NCI-H446 treated with DMSO at 0.1 percent for 48 hours (cell line): ENCODE results near the gene ARID3A.
"Not testable (repeated sequence)": the region's sequence is repeated elsewhere in the genome, so short reads cannot be mapped to it uniquely, and the experiment has no call there.

Experiments
- DNase-seq: peaks from one replicate; lab custom pipeline; 2025; lab: John Stamatoyannopoulos, UW

Gene ARID3A, protein sequence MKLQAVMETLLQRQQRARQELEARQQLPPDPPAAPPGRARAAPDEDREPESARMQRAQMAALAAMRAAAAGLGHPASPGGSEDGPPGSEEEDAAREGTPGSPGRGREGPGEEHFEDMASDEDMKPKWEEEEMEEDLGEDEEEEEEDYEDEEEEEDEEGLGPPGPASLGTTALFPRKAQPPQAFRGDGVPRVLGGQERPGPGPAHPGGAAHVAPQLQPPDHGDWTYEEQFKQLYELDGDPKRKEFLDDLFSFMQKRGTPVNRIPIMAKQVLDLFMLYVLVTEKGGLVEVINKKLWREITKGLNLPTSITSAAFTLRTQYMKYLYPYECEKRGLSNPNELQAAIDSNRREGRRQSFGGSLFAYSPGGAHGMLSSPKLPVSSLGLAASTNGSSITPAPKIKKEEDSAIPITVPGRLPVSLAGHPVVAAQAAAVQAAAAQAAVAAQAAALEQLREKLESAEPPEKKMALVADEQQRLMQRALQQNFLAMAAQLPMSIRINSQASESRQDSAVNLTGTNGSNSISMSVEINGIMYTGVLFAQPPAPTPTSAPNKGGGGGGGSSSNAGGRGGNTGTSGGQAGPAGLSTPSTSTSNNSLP

DNA sequence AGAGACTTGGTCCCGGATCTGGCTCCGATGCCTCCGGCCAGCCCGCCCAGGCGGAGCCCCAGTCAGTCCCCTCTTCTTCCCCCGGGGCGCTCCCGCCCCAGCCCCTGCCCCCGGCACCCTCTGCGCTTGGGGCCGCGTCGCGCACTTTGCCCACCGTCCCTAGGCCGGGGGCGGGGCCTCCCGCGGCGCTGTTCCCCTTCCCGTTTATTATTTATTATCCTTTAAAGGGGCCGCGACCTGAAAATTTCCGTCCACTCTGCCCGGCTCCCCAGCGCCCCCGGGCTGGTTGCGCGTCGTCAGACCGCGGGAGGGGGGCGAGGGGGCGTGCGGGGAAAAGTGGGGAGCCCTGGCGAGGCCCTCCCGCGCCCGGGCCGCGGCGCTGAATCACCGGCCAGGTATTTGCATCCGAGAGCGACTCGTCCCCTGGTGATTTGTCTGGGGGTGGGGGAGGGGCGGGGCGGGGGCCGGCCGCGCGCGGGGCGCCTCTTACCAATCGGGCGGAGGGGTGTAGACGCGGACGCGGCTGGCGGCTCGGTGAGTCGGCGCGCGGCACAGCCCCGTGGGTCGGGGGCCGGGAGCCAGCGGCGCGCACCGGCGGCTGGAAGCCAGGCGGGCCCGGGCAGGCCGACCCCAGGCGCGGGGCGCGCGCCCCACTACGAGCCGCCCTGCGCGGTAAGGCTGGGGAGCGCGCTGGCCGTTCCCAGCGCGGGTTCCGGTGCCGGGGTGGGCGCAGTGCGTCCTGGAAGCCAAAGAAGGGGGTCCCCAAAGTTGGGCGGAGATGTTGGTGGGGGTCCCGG lies at the start of gene ARID3A:
Gene ARID3A, plus strand, starts transcription at position 510 of the 797 bp plus-strand sequence. CDS start 3,494 bp downstream, outside the sequence.
- DNase-seq = peak; percentile 75

DNA sequence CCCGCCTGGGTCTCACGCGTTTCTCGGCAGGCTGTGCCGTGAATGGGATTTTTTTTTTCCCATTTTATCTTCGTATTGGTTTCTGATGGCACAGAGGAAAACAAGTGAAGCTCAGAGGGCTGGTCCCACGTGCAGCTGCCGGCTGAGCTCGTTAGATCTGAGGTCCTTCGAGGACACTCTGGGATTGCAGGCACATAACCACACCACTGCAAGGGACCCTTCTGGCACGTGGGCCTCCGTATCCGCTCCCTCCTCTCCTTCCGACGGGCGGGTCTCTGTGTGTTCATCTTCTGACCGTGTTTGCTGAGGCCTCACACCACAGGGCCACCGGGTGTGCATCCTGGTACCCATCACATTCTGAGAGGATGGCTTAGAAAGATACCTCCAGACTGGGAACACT lies 49.7 kb upstream of the ARID3A start:
- no peak for DNase-seq

DNA sequence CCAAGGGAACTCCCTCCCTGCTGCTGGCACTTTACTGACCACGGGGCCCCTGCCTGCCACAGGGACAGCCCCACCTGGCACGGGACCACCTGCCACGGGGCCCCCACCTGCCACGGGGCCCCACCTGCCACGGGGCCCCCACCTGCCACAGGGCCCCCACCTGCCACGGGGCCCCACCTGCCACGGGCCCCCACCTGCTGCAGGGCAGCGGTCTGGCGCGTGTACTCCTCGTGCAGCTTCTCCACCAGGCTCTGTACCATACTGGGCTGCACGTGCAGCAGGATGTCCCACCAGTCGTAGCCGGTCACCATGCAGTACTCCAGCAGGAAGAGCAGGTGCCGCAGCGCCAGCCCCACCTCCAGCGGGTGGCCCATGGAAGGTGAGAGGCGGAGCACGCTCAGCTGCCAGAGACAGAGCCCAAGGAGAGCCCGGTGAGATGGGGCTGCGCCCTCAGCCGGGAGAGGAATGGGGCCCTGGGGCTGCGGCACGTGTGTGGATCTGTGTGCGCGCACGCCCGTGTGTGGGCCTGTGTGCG lies 49.0 kb upstream of the ARID3A start:
- DNase-seq = no peak

DNA sequence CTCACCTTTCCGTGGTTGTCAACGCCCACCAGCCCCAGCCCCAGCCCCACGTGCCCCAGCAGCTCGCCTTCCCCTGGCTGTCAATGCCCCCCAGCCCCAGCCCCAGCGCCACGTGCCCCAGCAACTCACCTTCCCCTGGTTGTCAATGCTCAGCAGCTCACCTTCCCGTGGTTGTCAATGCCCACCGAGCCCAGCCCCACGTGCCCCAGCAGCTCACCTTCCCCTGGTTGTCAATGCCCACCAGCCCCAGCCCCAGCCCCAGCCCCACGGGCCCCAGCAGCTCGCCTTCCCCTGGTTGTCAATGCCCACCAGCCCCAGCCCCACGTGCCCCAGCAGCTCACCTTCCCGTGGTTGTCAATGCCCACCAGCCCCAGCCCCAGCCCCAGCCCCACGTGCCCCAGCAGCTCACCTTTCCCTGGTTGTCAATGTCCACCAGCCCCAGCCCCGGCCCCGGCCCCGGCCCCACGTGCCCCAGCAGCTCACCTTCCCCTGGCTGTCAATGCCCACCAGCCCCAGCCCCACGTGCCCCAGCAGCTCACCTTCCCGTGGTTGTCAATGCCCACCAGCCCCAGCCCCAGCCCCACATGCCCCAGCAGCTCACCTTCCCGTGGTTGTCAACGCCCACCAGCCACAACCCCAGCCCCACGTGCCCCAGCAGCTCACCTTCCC lies 47.7 kb upstream of the ARID3A start:
- not testable (repeated sequence) for DNase-seq

DNA sequence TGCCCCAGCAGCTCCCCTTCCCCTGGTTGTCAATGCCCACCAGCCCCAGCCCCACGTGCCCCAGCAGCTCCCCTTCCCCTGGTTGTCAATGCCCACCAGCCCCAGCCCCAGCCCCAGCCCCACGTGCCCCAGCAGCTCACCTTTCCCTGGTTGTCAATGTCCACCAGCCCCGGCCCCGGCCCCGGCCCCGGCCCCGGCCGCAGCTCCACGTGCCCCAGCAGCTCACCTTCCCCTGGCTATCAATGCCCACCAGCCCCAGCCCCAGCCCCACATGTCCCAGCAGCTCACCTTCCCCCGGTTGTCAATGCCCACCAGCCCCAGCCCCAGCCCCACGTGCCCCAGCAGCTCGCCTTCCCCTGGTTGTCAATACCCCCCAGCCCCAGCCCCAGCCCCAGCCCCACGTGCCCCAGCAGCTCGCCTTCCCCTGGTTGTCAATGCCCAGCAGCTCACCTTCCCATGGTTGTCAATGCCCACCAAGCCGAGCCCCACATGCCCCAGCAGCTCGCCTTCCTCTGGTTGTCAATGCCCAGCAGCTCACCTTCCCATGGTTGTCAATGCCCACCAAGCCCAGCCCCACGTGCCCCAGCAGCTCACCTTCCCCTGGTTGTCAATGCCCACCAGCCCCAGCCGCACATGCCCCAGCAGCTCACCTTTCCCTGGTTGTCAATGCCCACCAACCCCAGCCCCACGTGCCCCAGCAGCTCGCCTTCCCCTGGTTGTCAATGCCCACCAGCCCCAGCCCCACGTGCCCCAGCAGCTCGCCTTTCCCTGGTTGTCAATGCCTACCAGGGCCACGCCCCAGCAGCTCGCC lies 46.9 kb upstream of the ARID3A start:
- DNase-seq = not testable (repeated sequence)

DNA sequence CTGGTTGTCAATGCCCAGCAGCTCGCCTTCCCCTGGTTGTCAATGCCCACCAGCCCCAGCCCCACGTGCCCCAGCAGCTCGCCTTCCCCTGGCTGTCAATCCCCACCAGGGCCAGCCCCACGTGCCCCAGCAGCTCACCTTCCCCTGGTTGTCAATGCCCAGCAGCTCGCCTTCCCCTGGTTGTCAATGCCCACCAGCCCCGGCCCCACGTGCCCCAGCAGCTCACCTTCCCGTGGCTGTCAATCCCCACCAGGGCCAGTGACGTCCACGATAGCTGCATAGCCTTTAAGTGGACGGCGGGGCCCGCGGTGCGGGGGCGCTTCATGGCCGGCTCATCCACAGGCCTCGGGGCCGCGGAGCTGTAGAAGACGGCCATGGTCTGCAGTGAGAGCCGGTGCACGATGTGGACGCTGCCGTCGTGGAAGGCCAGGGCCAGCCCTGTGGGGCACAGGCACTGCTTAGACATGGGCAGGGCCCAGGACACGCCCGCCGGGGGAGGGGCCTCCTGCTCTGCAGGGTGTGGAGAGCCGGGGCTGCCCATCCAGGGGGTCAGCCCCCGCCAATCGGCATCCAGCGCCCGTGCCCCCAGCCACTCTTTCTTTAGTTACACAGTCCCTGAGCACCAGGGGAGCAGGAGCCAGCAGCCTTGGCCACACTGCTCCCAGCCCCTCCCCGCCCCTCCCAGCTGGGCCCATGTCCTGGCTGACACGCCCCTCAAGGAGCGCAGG lies 46.0 kb upstream of the ARID3A start:
- DNase-seq = no peak

DNA sequence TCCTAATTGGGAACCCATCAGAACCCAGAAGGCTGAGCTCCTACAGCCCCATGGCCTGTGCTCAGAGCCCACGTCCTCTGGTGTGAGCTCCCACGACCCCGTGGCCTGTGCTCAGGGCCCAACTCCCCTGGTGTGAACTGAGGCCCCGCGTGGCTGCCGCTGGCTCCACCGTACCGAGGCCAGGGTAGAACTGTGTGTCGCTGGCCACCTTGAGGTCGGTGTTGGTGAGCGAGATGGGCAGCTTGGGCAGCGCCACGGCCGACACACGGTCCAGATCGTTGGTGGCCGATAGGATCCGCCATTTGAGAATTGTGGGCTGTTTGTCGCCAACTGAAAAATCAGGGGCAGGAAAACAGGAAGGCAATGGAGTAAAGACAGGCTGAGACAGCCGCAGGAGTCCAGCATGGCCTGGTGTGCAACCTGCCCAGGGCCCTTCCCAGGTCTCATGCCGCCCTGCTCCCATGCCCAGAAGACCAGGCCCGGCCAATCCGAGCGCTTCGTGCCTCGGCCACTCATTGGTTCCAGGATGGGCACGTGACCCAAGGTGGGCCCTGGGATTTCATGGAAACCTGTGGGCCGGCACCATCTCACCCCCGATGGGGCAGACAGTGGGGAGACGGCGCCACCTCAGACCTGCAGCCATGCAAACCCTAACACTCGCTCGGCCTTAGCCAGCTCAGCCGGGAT lies 44.3 kb upstream of the ARID3A start:
- no peak for DNase-seq

DNA sequence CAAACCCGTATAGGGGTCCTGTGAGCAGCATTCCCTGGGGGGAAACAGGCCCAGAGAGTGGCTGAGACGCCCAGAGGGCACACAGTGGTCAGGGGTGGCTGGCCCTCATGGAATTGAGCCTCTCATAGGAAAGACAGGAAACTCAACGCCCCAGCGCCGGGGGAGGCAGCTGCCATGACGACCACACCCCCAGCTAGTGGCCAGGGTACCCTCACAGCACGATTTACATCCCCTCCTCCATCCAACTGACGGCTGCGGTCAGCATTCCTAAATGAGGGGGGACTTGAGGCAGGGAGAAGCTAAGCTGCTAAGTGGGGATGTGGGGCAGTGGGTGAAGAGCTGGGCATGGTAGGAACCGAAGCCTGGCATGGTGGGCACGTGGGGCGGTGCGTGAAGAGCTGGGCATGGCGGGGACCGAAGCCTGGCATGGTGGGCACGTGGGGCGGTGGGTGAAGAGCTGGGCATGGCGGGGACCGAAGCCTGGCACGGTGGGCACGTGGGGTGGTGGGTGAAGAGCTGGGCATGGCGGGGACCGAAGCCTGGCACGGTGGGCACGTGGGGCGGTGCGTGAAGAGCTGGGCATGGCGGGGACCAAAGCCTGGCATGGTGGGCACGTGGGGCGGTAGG lies 42.9 kb upstream of the ARID3A start:
- no peak for DNase-seq

DNA sequence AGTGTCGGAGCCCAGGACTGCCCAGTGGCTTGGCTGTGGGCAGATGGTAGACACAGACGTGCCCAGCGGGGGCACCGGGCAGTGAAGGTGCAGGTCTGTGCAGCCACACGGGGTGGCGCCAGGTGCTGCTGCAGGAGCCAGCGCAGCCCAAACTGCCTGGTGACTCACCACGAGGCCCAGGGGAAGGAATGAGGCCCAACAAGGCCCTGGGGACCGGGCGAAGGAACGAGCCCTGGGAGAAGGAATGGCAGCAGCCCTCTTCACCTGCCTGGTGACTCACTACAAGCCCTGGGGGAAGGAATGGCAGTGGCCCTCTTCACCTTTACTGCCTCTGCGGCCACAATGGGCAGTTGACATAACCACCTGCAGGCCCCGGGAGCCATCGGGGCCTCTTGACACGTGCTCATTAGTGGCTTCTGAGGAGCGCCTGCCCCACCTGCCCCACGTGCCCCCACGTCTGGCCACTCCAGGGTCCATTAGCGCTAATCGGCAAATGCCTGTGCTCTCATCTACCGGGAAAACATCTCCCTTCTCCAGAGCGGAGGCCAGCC lies 42.1 kb upstream of the ARID3A start:
- DNase-seq = no peak

DNA sequence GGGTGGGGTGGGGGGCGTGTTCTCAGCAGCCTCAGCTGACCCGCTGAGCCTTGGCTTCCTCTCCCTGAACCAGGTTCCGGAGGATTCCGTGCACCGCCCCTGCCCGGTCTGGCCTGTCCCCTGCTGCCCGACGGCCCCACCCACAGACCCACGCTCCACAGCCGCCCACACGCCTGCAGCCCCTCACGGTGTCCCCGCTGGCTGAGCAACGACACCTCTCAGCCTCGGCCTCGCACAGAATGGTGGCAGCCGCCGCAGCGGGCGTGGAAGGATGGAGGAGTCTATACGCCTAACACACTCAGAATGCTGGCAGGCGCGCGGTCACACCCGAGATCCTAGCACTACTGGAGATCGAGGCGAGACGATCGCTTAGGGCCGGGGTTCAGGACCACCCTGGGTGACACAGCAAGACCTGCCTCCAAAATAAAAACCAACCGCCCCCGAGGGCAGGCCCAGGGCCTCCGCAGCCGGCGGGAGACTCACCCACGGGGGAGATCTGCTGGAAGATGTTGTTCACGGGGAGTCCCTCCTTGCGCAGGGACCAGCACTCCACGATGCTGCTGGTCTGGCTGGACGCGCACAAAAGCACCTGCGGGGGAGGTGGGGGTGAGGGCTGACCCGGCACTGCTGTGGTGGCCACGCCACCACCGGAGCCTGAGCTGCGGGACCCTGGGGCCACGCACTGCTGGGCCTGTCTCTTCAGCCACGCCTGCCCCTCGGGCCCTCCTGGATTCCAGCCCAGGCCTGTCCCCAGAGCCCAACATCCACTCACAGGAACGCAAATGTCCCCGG lies 41.2 kb upstream of the ARID3A start:
- DNase-seq = no peak

DNA sequence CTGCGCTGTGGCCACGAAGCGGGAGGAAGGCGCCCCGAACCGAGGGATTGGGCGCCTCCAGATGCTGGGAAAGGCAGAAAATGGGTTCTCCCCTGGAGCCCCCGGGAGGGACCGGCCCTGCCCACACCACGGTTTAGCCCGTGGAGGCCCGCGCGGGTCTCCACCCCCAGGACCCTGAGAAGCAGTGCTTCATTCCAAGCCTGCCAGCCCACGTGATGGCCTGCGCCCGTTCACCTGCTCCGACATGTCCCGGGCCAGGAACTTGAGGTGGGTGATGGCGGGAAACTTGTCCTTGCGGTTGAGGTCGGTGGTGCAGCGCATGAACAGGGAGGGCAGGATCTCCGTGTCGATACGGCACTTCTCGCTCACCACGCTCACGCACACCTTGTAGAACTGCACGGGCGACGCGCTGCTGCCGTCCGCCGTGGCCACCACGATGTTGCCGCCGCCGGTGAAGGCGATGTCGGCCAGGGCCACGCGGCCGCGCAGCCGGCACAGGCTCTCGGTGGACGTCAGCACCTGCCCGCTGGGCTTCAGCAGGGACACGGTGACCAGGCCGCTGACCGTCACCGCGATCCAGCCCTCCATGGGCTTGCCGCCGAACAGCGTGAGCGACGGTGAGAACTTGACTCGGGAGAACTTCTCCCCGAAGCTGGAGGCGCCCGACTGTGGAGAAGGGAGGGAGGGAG lies 40.2 kb upstream of the ARID3A start:
- DNase-seq = no peak

DNA sequence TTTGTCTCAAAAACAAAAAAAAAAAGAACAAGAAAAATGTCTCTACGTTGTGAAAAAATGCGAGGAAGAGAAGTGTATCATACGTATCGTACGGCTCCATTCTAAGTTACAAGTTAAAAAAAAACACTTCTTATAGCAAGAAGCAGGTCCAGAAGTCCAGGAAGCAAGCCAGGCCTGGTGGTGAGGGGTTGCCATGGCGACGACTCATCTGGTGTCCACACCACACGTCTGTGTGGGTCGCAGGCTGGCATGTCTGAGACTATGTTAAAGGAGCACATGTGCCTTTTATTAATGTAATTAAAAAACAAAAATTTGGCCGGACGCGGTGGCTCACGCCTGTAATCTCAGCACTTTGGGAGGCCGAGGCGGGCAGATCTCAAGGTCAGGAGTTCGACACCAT lies 38.8 kb upstream of the ARID3A start:
- DNase-seq = no peak

DNA sequence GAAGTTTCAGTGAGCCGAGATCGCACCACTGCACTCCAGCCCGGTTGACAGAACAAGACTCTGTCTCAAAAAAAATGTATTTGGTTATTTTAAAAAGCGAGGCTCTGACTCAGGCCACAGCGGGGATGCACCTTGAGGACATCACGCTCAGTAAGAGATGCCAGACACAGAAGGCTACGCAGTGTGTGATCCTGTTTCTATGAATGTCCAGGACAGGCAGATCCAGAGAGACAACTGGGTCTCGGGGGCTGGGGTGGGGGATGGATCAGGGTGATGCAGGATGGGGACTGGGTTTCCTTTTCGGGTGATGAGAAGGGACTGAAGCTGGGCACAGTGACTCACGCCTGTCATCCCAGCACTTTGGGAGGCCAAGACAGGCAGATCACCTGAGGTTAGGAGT lies 38.2 kb upstream of the ARID3A start:
- DNase-seq = no peak

DNA sequence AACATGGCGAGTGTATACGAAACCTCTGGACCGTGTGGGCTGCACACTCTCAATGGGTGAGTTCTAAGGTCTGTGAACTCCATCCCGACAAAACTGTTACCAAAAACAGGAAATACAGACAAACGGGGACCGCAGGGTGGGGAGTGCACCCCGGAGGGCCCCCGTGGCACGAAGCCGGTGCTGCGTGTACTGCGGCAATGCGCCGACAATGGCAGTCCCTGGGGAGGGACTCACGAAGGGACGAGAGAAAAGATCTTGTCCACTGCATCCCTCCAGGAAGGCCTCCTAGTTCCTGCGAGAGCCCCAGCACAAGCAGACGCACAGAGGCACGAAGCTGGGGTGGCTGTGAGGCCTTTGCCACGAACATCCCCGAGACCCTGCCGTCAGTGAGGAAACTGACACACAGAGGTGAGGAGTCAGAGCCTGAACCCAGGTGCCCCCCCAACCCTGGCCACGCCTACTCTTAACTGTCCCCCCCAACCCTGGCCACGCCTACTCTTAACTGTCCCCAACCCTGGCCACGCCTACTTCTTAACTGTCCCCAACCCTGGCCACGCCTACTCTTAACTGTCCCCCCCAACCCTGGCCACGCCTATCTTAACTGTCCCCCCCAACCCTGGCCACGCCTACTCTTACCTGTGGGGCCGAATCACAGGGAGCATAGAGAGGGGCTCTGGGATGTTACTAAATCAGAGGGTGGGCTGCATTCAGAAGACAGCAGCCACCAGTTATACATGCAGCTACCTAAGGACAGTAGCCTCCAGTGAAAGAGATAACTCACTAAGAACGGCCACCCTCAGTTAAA lies 37.1 kb upstream of the ARID3A start:
- DNase-seq = no peak

DNA sequence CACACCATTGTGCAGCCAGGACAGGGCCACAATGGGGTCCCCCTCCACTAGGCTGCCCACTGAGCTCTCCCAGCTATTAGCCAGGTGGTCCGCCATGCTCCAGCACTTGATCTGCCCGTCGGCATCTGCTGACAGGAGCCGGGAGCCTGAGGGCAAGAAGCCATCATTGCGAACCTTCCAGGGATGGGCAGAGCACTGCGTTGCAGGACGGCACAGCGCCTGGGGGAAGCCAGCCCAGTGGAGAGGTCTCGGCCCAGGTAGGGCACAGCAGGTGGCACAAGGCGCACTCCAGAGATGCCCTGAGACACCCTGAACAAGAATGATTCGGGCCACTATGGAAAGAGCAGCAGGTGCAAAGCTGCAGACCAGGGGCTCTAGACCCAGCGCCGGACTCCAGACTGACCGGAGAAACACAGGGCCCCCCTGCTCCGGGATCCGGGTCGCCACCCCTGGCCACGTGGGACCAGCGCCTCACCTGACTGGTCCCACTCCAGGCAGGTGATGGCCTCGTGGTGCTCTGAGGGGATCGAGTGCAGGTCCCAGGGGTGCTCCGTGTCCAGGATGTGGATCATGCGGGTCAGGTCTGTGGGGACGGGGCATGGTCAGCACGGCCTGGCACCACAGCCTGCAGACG lies 36.1 kb upstream of the ARID3A start:
- no peak for DNase-seq

DNA sequence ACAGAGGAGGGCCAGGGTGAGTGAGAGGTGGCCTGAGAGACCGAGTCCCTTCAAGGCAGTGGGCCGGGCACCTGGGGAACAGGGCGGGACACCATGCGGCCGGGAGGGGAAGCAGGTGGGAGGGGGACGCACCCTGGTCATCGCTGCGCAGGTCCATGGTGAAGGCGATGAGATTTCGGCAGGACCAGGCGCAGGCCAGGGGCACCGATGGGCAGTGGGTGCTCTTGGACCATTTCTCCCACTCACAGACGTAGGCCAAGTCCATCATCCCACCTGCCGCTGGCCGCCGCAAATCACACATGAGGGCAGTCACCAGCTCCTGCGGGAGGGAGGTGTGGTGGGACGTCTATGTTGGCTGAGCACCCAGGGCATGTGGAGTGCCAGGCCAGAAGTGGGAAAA lies 35.0 kb upstream of the ARID3A start:
- no peak for DNase-seq
